Measurements from ENCODE around the gene SLC49A3. TPM values are rescaled to one million over a fixed set of nuclear protein-coding genes. Genes with fewer than 3 reads are reported as not detected.

The SLC49A3 gene
- total RNA-seq, 4 donors from 2014 or later: 5.9 to 18.0 (median 14.3) TPM

- Histone ChIP-seq H3K9me3 (no peaks in the 10 kb centered on the region), H3K36me3 (peaks cover 0 to 43% (median 17%) of the 10 kb centered on the region in 3 donors), H3K4me1 (peaks cover 0 to 25% (median 5%) of the 10 kb centered on the region in 4 donors), H3K27me3 (no peaks in the 10 kb centered on the region), H3K4me3 (no peak overlapping the region), H3K27ac (no peak overlapping the region)
- no peak for DNase-seq (ENCODE audit: low spot score in 2 of 2)
- TF ChIP-seq CTCF (IDR thresholded peaks at IDR 0.05): no peak
- TF ChIP-seq POLR2A (IDR thresholded peaks at IDR 0.05): no peak
- no peak for TF ChIP-seq EP300 (IDR thresholded peaks at IDR 0.05)
- 91 to 95% methylated on average over 17 to 20 of the region's 20 CpGs for WGBS, 2 donors
Measured at GRCh38 chr4:729336-730315, 40.7 kb upstream of the SLC49A3 start.

- H3K9me3 ChIP-seq: no peaks in the 10 kb centered on the region
- no peaks in the 10 kb centered on the region for H3K27me3 ChIP-seq
- 54 to 70% methylated on average over 6 of the region's 6 CpGs for WGBS, 2 donors
- DNase-seq (ENCODE audit: low spot score in 2 of 2): no peak
- H3K4me3 ChIP-seq: no peak overlapping the region
- no peak overlapping the region for H3K27ac ChIP-seq
- H3K36me3 ChIP-seq: peaks cover 0 to 35% (median 0%) of the 10 kb centered on the region in 3 donors
- peaks cover 0 to 30% (median 5%) of the 10 kb centered on the region in 4 donors for H3K4me1 ChIP-seq
- TF ChIP-seq CTCF (IDR thresholded peaks at IDR 0.05) (no peak), EP300 (IDR thresholded peaks at IDR 0.05) (no peak), POLR2A (IDR thresholded peaks at IDR 0.05) (no peak)
Measured at GRCh38 chr4:727576-727975, 38.6 kb upstream of the SLC49A3 start.

GRCh38 chr4:726838-727237, 37.9 kb upstream of the SLC49A3 start:
- no peak overlapping the region for H3K4me3 ChIP-seq
- WGBS, 2 donors: 54 to 59% methylated on average over 16 to 17 of the region's 17 CpGs
- no peaks in the 10 kb centered on the region for H3K27me3 ChIP-seq
- peaks cover 0 to 36% (median 6%) of the 10 kb centered on the region in 4 donors for H3K4me1 ChIP-seq
- no peak for TF ChIP-seq CTCF (IDR thresholded peaks at IDR 0.05)
- TF ChIP-seq EP300 (IDR thresholded peaks at IDR 0.05): no peak
- no peak for TF ChIP-seq POLR2A (IDR thresholded peaks at IDR 0.05)
- DNase-seq (ENCODE audit: low spot score in 2 of 2): no peak
- no peaks in the 10 kb centered on the region for H3K9me3 ChIP-seq
- peak overlapping the region in 2 of 4 donors; percentile 56 to 67 for H3K27ac ChIP-seq
- peaks cover 0 to 33% (median 0%) of the 10 kb centered on the region in 3 donors for H3K36me3 ChIP-seq

GRCh38 chr4:726235-726787, 37.4 kb upstream of the SLC49A3 start:
- 48 to 63% methylated on average over 16 of the region's 16 CpGs for WGBS, 2 donors
- Histone ChIP-seq H3K27ac (peak overlapping the region in 3 of 4 donors; percentile 26 to 67 (median 56)), H3K27me3 (no peaks in the 10 kb centered on the region), H3K9me3 (no peaks in the 10 kb centered on the region), H3K4me3 (no peak overlapping the region), H3K4me1 (peaks cover 0 to 42% (median 9%) of the 10 kb centered on the region in 4 donors), H3K36me3 (peaks cover 0 to 32% (median 0%) of the 10 kb centered on the region in 3 donors)
- DNase-seq (ENCODE audit: low spot score in 2 of 2): no peak
- TF ChIP-seq POLR2A (IDR thresholded peaks at IDR 0.05): no peak
- no peak for TF ChIP-seq CTCF (IDR thresholded peaks at IDR 0.05)
- TF ChIP-seq EP300 (IDR thresholded peaks at IDR 0.05): no peak

All from tibial nerve (tissue), 4 donors.